Activated CD4-positive, alpha-beta T cell treated with anti-CD3 and anti-CD28 coated beads for 4 hours (primary cell): ENCODE measurements around the gene DPM2.

Experiments used
- DNase-seq, 2 donors: peaks; one replicate each; pipeline ENCODE4 v3.0.0-alpha.2; 2020

The DPM2 gene

GRCh38 chr9:127972236-127972871 is 34.7 kb upstream of the DPM2 start:
- DNase-seq: no peak

GRCh38 chr9:127971357-127972235 is 33.9 kb upstream of the DPM2 start:
- DNase-seq: no peak

- DNase-seq: peak; percentile 59 to 61
Observed at GRCh38 chr9:127970401-127971313, 33.0 kb upstream of the DPM2 start.

GRCh38 chr9:127968700-127969383 is 31.2 kb upstream of the DPM2 start:
- DNase-seq: no peak

- DNase-seq: peak; percentile 59 to 60
Observed at GRCh38 chr9:127968042-127968441, 30.4 kb upstream of the DPM2 start.

- no peak for DNase-seq
Observed at GRCh38 chr9:127967151-127967809, 29.6 kb upstream of the DPM2 start.

- DNase-seq: no peak
Observed at GRCh38 chr9:127966416-127967150, 28.9 kb upstream of the DPM2 start.

GRCh38 chr9:127965953-127966352 is 28.3 kb upstream of the DPM2 start:
- no peak for DNase-seq

- DNase-seq: no peak
Observed at GRCh38 chr9:127963359-127964064, 25.9 kb upstream of the DPM2 start.

GRCh38 chr9:127963041-127963358 is 25.3 kb upstream of the DPM2 start:
- no peak for DNase-seq

- DNase-seq: no peak
Observed at GRCh38 chr9:127962278-127962677, 24.6 kb upstream of the DPM2 start.

- no peak for DNase-seq
Observed at GRCh38 chr9:127961613-127962155, 24.0 kb upstream of the DPM2 start.

- DNase-seq: no peak
Observed at GRCh38 chr9:127961155-127961490, 23.5 kb upstream of the DPM2 start.

GRCh38 chr9:127960410-127961154 is 22.9 kb upstream of the DPM2 start:
- DNase-seq: no peak

- no peak for DNase-seq
Observed at GRCh38 chr9:127959841-127960409, 22.3 kb upstream of the DPM2 start.

- DNase-seq: no peak
Observed at GRCh38 chr9:127959398-127959797, 21.7 kb upstream of the DPM2 start.

- DNase-seq: no peak
Observed at GRCh38 chr9:127958728-127959127, 21.1 kb upstream of the DPM2 start.

GRCh38 chr9:127955294-127956015 is 17.8 kb upstream of the DPM2 start:
- DNase-seq: peak; percentile 89 to 90

GRCh38 chr9:127954831-127955293 is 17.2 kb upstream of the DPM2 start:
- DNase-seq: no peak
